ENCODE data around the gene EXOC2.

EXOC2 gene

GRCh38 chr6:449057-449430, 243.9 kb downstream of the EXOC2 start:
- no peak overlapping the region for H3K4me2 ChIP-seq (ENCODE audit: low read length)
- H3K4me3 ChIP-seq (ENCODE audit: low read length): no peak overlapping the region
- no peaks in the 10 kb centered on the region for H3K9me2 ChIP-seq (replicated peaks; ENCODE audit: control insufficient read depth, low read length)
- no peaks in the 10 kb centered on the region for H3K36me3 ChIP-seq (ENCODE audit: control insufficient read depth, low read length)
- H4K20me1 ChIP-seq (ENCODE audit: control insufficient read depth, insufficient read depth, low read depth, low read length): no peaks in the 10 kb centered on the region
- H3K4me1 ChIP-seq (ENCODE audit: control insufficient read depth, low read length): no peaks in the 10 kb centered on the region
- H3F3A ChIP-seq (ENCODE audit: control insufficient read depth, insufficient read depth): no peaks in the 10 kb centered on the region
- no peaks in the 10 kb centered on the region for H3K9me3 ChIP-seq (ENCODE audit: control insufficient read depth, insufficient read depth, low read length)
- H3K27ac ChIP-seq (ENCODE audit: low read depth, low read length): no peak overlapping the region
- H3K27me3 ChIP-seq (ENCODE audit: control insufficient read depth, low read length): no peaks in the 10 kb centered on the region
- no peak for TF ChIP-seq CTCF (IDR thresholded peaks at IDR 0.05; ENCODE audit: low read depth, low read length, poor library complexity, severe bottlenecking)
- no peak for TF ChIP-seq EZH2phosphoT487 (IDR thresholded peaks at IDR 0.05; ENCODE audit: borderline replicate concordance, low read length)
- no peaks in the 10 kb centered on the region for H3K79me2 ChIP-seq (ENCODE audit: control insufficient read depth, low read length)

DNA sequence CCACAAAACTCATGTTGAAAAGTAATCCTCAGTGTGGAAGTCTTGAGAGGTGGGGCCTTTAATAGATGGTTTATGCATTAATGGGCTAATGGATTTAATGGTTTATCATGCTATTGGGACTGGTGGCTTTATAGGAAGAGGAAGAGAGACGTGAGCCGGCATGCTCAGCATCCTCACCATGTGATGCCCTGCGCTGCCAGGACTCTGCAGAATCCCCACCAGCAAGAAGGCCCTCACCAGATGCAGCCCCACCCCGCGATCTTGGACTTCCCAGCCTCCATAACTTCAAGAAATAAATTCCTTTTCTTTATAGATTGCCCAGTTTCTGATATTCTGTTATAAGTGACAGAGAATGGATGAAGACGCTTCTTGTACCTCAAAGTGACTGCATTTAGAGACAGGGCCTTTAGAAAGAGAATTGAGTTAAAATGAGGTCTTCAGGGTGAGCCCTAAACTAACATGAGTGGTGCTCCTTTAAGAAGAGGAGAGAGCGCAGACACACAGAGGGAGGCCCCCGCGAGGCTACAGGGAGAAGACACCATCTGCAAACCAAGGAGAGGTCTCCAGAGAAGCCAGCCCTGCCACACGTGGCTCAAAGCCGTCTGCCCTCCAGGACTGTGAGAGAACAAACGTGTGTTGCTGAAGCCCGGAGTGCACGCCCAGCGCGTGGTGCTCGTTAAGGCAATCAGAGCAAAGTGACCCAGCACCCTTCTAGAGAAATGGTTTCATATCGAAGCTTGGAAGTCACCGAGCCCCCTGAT, 244.5 kb downstream of the EXOC2 start:
- H3F3A ChIP-seq (ENCODE audit: control insufficient read depth, insufficient read depth): no peaks in the 10 kb centered on the region
- H4K20me1 ChIP-seq (ENCODE audit: control insufficient read depth, insufficient read depth, low read depth, low read length): no peaks in the 10 kb centered on the region
- no peak overlapping the region for H3K4me2 ChIP-seq (ENCODE audit: low read length)
- no peaks in the 10 kb centered on the region for H3K9me2 ChIP-seq (replicated peaks; ENCODE audit: control insufficient read depth, low read length)
- TF ChIP-seq EZH2phosphoT487 (IDR thresholded peaks at IDR 0.05; ENCODE audit: borderline replicate concordance, low read length): no peak
- TF ChIP-seq CTCF (IDR thresholded peaks at IDR 0.05; ENCODE audit: low read depth, low read length, poor library complexity, severe bottlenecking): no peak
- no peak overlapping the region for H3K4me3 ChIP-seq (ENCODE audit: low read length)
- no peaks in the 10 kb centered on the region for H3K4me1 ChIP-seq (ENCODE audit: control insufficient read depth, low read length)
- no peaks in the 10 kb centered on the region for H3K79me2 ChIP-seq (ENCODE audit: control insufficient read depth, low read length)
- H3K9me3 ChIP-seq (ENCODE audit: control insufficient read depth, insufficient read depth, low read length): no peaks in the 10 kb centered on the region
- no peak overlapping the region for H3K27ac ChIP-seq (ENCODE audit: low read depth, low read length)
- H3K36me3 ChIP-seq (ENCODE audit: control insufficient read depth, low read length): no peaks in the 10 kb centered on the region
- H3K27me3 ChIP-seq (ENCODE audit: control insufficient read depth, low read length): no peaks in the 10 kb centered on the region

- no peaks in the 10 kb centered on the region for H3K27me3 ChIP-seq (ENCODE audit: control insufficient read depth, low read length)
These were observed 245.4 kb downstream of the EXOC2 start for GRCh38 chr6:447381-448165.

More at GRCh38 chr6:447381-448165, 245.4 kb downstream of the EXOC2 start:
- no peak overlapping the region for H3K4me2 ChIP-seq (ENCODE audit: low read length)
- H3K4me1 ChIP-seq (ENCODE audit: control insufficient read depth, low read length): no peaks in the 10 kb centered on the region
- H3K36me3 ChIP-seq (ENCODE audit: control insufficient read depth, low read length): no peaks in the 10 kb centered on the region
- no peaks in the 10 kb centered on the region for H3K9me2 ChIP-seq (replicated peaks; ENCODE audit: control insufficient read depth, low read length)
- no peaks in the 10 kb centered on the region for H4K20me1 ChIP-seq (ENCODE audit: control insufficient read depth, insufficient read depth, low read depth, low read length)
- H3K9me3 ChIP-seq (ENCODE audit: control insufficient read depth, insufficient read depth, low read length): no peaks in the 10 kb centered on the region
- H3F3A ChIP-seq (ENCODE audit: control insufficient read depth, insufficient read depth): no peaks in the 10 kb centered on the region
- no peaks in the 10 kb centered on the region for H3K79me2 ChIP-seq (ENCODE audit: control insufficient read depth, low read length)
- no peak overlapping the region for H3K27ac ChIP-seq (ENCODE audit: low read depth, low read length)
- no peak overlapping the region for H3K4me3 ChIP-seq (ENCODE audit: low read length)
- no peak for TF ChIP-seq CTCF (IDR thresholded peaks at IDR 0.05; ENCODE audit: low read depth, low read length, poor library complexity, severe bottlenecking)
- TF ChIP-seq EZH2phosphoT487 (IDR thresholded peaks at IDR 0.05; ENCODE audit: borderline replicate concordance, low read length): no peak

All from DOHH2 (cell line).